Spinal cord (tissue), 10 donors: ENCODE results near the gene JAKMIP2. TPM values are rescaled to one million over a fixed set of nuclear protein-coding genes. Genes with fewer than 3 reads are reported as not detected.

ENCODE experiments used
- DNase-seq, 6 donors: peaks; one replicate each; pipeline versions ENCODE4 v3.0.0 to v3.0.0-alpha.2; 2013 to 2015; ENCODE audit warnings: low spot score in 6 of 6, low read depth in 4 of 6
- H3K27ac ChIP-seq: one replicate; pipeline ENCODE4 v1.5.1; 2013; ENCODE audit warnings: low read depth, low read length, control low read depth
- H3K27me3 ChIP-seq: one replicate; pipeline ENCODE4 v1.6.1; 2013; ENCODE audit warnings: low read length; ENCODE audit not compliant: control insufficient read depth, insufficient read depth
- H3K36me3 ChIP-seq: one replicate; pipeline ENCODE4 v1.6.1; 2013; ENCODE audit warnings: low read length; ENCODE audit not compliant: control insufficient read depth, insufficient read depth
- H3K4me1 ChIP-seq: one replicate; pipeline ENCODE4 v1.6.1; 2013; ENCODE audit warnings: low read length; ENCODE audit not compliant: control insufficient read depth, insufficient read depth
- H3K4me3 ChIP-seq: one replicate; pipeline ENCODE4 v1.5.1; 2013; ENCODE audit warnings: low read depth, low read length, control low read depth
- H3K9me3 ChIP-seq: one replicate; pipeline ENCODE4 v1.6.1; 2013; ENCODE audit warnings: low read length; ENCODE audit not compliant: control insufficient read depth, insufficient read depth
- WGBS: methylation state at CpG from one replicate; pipeline ENCODE4 v1.1.5; 2013; ENCODE audit warnings: missing lambda C conversion rate; ENCODE audit not compliant: insufficient coverage; 5-methylcytosine and 5-hydroxymethylcytosine counted together
- polyA plus RNA-seq, 2 donors: library from polyadenylated mRNA; unstranded; fragments of 120-200 nt; gene quantifications; one replicate each; pipeline ENCODE4 v1.2.1, GENCODE V29; 2013; ENCODE audit not compliant: insufficient read length in 2 of 2
- total RNA-seq, 2 donors: library from RNA; depleted of rRNA in 1 of 2; stranded (reverse); fragments of 120-200 nt in 1 of 2; fragments of >200 nt in 1 of 2; gene quantifications; one replicate each; pipeline versions ENCODE4 v1.2.3 to v1.2.4, GENCODE V29; 2013 to 2014
- donor health status: healthy.

The JAKMIP2 gene
- total and polyA plus RNA-seq, 4 donors: 31.0 to 45.7 (median 32.2) TPM

GRCh38 chr5:147629196-147629595, 153.3 kb downstream of the JAKMIP2 start:
- Histone ChIP-seq H3K4me1 (no peaks in the 10 kb centered on the region), H3K36me3 (peaks cover 8% of the 10 kb centered on the region), H3K27ac (no peak overlapping the region), H3K27me3 (no peaks in the 10 kb centered on the region), H3K9me3 (no peaks in the 10 kb centered on the region), H3K4me3 (no peak overlapping the region)
- peak in 2 of 6 donors; percentile 7 to 48 for DNase-seq
- 60% methylated on average over 1 of the region's 4 CpGs for WGBS

DNA sequence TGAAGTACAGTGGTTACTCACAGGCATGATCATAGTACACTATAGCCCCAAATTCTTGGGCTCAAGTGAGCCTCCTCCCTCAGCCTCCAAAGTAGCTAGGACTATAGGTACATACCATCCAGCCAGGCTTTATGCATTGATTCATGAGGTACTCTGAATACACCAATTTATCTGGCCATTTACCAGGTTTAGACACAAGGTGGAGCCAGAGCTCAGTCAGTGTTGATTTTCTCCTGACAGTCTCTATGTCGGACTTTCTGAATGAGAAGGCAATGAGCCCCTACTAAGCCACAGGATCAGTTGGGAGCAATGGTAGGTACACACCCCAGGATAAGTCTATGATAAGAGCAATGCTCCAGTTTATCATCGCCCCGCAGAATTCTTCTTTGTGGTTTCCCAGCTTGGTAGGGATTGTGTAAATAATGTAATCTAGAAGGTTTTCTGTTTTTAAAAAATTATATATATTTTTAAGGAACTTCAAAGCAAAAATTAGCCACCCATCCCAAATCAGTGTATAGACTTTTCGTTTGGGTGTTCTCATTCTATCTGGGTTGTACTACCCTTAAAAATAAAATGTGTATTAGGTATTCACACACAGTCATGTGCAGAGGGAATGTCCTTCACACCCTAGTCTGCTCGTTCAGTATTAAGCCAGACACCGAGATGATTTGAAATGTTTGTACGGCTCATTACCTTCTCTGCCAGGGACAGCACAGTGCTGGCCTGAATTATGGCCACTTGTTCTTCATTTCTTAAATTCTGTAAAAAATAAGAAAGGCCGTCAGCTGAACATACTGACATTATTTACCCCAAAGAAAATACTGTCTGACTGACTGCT, 154.3 kb downstream of the JAKMIP2 start:
- 16% methylated on average over 3 of the region's 8 CpGs for WGBS
- H3K4me1 ChIP-seq: no peaks in the 10 kb centered on the region
- peak; percentile 79 to 97 (median 82) for DNase-seq
- no peak overlapping the region for H3K27ac ChIP-seq
- no peaks in the 10 kb centered on the region for H3K27me3 ChIP-seq
- H3K4me3 ChIP-seq: no peak overlapping the region
- H3K36me3 ChIP-seq: peaks cover 8% of the 10 kb centered on the region
- no peaks in the 10 kb centered on the region for H3K9me3 ChIP-seq

GRCh38 chr5:147626464-147626863, 156.1 kb downstream of the JAKMIP2 start:
- Histone ChIP-seq H3K36me3 (peaks cover 12% of the 10 kb centered on the region), H3K27ac (no peak overlapping the region), H3K27me3 (no peaks in the 10 kb centered on the region), H3K9me3 (no peaks in the 10 kb centered on the region), H3K4me3 (no peak overlapping the region), H3K4me1 (no peaks in the 10 kb centered on the region)
- no peak for DNase-seq
- WGBS: 80% methylated on average over 2 of the region's 2 CpGs

DNA sequence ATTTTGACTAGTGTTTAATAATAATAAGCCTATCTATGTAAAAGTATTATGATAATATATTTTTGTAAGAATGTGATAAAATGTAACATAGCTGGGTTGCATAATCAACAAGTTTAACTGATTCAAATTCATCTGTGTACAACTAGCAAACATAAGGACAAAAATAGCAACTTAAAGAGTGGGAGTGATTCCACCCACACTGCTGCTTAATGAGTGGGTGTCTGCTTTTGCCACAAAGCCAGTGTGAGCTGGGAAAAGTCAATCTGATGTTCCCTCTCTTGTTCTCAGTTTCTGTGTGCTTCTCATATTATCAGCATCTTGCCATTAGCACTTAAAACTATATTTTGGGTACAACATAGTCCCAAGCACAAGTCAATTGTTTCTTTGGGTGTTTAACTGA, 161.5 kb downstream of the JAKMIP2 start:
- H3K9me3 ChIP-seq: no peaks in the 10 kb centered on the region
- peaks cover 16% of the 10 kb centered on the region for H3K36me3 ChIP-seq

GRCh38 chr5:147619281-147619878, 163.1 kb downstream of the JAKMIP2 start:
- no peak overlapping the region for H3K4me3 ChIP-seq
- no CpG with 5 or more reads among the region's 2 CpGs for WGBS
- peaks cover 14% of the 10 kb centered on the region for H3K36me3 ChIP-seq

More for the DNA sequence above, 161.5 kb downstream of the JAKMIP2 start:
- Histone ChIP-seq H3K27ac (no peak overlapping the region), H3K4me3 (no peak overlapping the region), H3K4me1 (no peaks in the 10 kb centered on the region), H3K27me3 (no peaks in the 10 kb centered on the region)
- no peak for DNase-seq

DNA sequence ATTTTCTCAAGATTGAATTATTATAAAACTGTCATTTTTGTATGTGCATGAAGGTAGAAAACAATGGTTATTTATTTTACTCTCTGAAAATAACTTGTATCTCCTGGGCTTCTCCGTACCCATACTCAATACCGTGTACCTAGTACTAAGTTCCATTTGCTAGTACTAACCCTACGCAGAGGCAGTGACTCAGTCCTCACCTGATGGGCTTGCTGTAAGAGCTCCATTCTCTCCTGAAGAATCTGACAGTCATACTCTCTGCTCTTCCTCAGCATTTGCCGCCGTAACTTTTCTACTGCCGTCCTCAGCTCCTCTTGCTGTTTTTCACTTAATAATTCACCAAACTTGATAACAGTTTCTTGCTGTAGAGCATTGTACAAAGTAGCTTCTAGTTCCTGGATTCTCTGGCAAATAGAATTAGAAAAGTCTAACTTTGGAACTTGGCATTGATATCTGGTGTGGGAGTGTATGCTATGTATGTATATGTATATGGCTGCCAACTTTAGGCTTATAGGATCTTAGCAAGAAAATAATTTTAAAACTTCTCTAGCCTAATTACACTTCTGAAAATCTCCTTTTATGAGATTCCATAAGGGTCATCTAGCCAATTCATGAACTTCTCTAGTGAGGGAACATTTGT, 164.7 kb downstream of the JAKMIP2 start:
- Histone ChIP-seq H3K4me1 (no peaks in the 10 kb centered on the region), H3K27me3 (no peaks in the 10 kb centered on the region), H3K36me3 (peaks cover 14% of the 10 kb centered on the region), H3K4me3 (no peak overlapping the region), H3K9me3 (no peaks in the 10 kb centered on the region), H3K27ac (no peak overlapping the region)
- no peak for DNase-seq
- 98% methylated on average over 3 of the region's 6 CpGs for WGBS

More at GRCh38 chr5:147619281-147619878, 163.1 kb downstream of the JAKMIP2 start:
- no peak for DNase-seq
- Histone ChIP-seq H3K27ac (no peak overlapping the region), H3K27me3 (no peaks in the 10 kb centered on the region), H3K4me1 (no peaks in the 10 kb centered on the region), H3K9me3 (no peaks in the 10 kb centered on the region)

- Histone ChIP-seq H3K36me3 (peaks cover 14% of the 10 kb centered on the region), H3K9me3 (no peaks in the 10 kb centered on the region), H3K4me3 (no peak overlapping the region), H3K4me1 (no peaks in the 10 kb centered on the region), H3K27me3 (no peaks in the 10 kb centered on the region), H3K27ac (no peak overlapping the region)
- 100% methylated on average over 1 of the region's 4 CpGs for WGBS
- no peak for DNase-seq
Observed at GRCh38 chr5:147617191-147617606, 165.3 kb downstream of the JAKMIP2 start.

DNA sequence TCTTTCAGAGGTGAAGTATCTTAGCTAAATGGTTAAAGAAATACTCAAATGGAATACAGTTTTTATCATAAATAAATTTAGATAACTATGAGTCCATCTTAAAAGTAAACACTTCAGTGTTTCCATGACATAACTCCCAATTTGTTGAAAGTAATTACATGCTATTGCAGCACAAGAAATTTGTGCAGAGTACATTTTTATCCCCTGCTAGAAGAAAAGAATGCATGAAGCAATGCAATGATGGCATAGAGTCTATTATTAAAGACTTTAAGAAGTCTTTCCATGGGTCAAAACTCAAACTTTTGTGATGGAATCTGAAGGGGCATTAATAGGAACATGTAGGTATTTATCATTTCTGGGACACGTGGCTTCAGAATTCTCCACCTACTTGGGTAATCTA, 166.1 kb downstream of the JAKMIP2 start:
- Histone ChIP-seq H3K9me3 (no peaks in the 10 kb centered on the region), H3K36me3 (peaks cover 15% of the 10 kb centered on the region), H3K27ac (no peak overlapping the region), H3K4me3 (no peak overlapping the region), H3K4me1 (no peaks in the 10 kb centered on the region), H3K27me3 (no peaks in the 10 kb centered on the region)
- DNase-seq: no peak
- WGBS: no CpG with 5 or more reads among the region's 1 CpG

- H3K27me3 ChIP-seq: no peaks in the 10 kb centered on the region
- H3K4me3 ChIP-seq: no peak overlapping the region
- H3K27ac ChIP-seq: no peak overlapping the region
- H3K9me3 ChIP-seq: no peaks in the 10 kb centered on the region
- WGBS: no CpG with 5 or more reads among the region's 1 CpG
- H3K4me1 ChIP-seq: no peaks in the 10 kb centered on the region
- no peak for DNase-seq
- H3K36me3 ChIP-seq: peaks cover 20% of the 10 kb centered on the region
Observed at GRCh38 chr5:147613359-147613758, 169.2 kb downstream of the JAKMIP2 start.
